CD8-positive, alpha-beta memory T cell (primary cell): ENCODE measurements around the gene GGT6. TPM values are rescaled to one million over a fixed set of nuclear protein-coding genes. Genes with fewer than 3 reads are reported as not detected.

Source experiments
- CTCF ChIA-PET: fragments of 350-600 bp; sonication (Branson Sonifier 250); formaldehyde crosslinking; loops from one replicate; lab custom pipeline; 2021; ENCODE audit warnings: antibody characterized with exemption; lab: Charles Lee
- POLR2A ChIA-PET: fragments of 350-600 bp; sonication (Branson Sonifier 250); formaldehyde crosslinking; loops from one replicate; lab custom pipeline; 2021; ENCODE audit warnings: antibody characterized with exemption; lab: Charles Lee
- DNase-seq, 5 donors: peaks; one replicate each; pipeline versions ENCODE4 v3.0.0 to v3.0.0-alpha.2; 2020 to 2022; ENCODE audit warnings: mixed read lengths in 1 of 5
- H3K27ac ChIP-seq: one replicate; pipeline ENCODE4 v1.7.0; 2013; ENCODE audit warnings: low read depth, mild to moderate bottlenecking, low read length, moderate library complexity
- H3K27me3 ChIP-seq: 2 replicates; pipeline ENCODE4 v1.7.0; 2013; ENCODE audit warnings: low read length, mild to moderate bottlenecking; ENCODE audit not compliant: insufficient read depth, poor library complexity, severe bottlenecking
- H3K36me3 ChIP-seq: 2 replicates; pipeline ENCODE4 v1.7.0; 2013; ENCODE audit warnings: mild to moderate bottlenecking, low read length, moderate library complexity; ENCODE audit not compliant: insufficient read depth
- H3K4me1 ChIP-seq: 2 replicates; pipeline ENCODE4 v1.7.0; 2013; ENCODE audit warnings: mild to moderate bottlenecking, low read length, moderate library complexity; ENCODE audit not compliant: insufficient read depth
- H3K4me3 ChIP-seq: 2 replicates; pipeline ENCODE4 v1.7.0; 2013; ENCODE audit warnings: mild to moderate bottlenecking, low read length
- H3K9me3 ChIP-seq: 2 replicates; pipeline ENCODE4 v1.7.0; 2013; ENCODE audit warnings: mild to moderate bottlenecking, low read length
- H3K27ac Mint-ChIP-seq, 8 donors: one replicate each; pipeline ENCODE4 v1.8.0; 2020 to 2021; ENCODE audit warnings: mixed read lengths in 8 of 8, mild to moderate bottlenecking in 6 of 8, inconsistent platforms in 3 of 8, moderate library complexity in 3 of 8
- H3K27me3 Mint-ChIP-seq, 2 donors: one replicate each; pipeline ENCODE4 v1.8.0; 2020 to 2021; ENCODE audit warnings: mixed read lengths in 2 of 2, mild to moderate bottlenecking in 1 of 2, moderate library complexity in 1 of 2
- H3K36me3 Mint-ChIP-seq, 3 donors: one replicate each; pipeline ENCODE4 v1.8.0; 2020 to 2021; ENCODE audit warnings: mixed read lengths in 3 of 3, inconsistent platforms in 1 of 3, mild to moderate bottlenecking in 1 of 3
- H3K4me1 Mint-ChIP-seq, 3 donors: one replicate each; pipeline ENCODE4 v1.8.0; 2020 to 2021; ENCODE audit warnings: mixed read lengths in 3 of 3, inconsistent platforms in 1 of 3, mild to moderate bottlenecking in 1 of 3
- H3K4me3 Mint-ChIP-seq, 7 donors: one replicate each; pipeline ENCODE4 v1.8.0; 2020 to 2021; ENCODE audit warnings: mixed read lengths in 7 of 7, mild to moderate bottlenecking in 6 of 7, moderate library complexity in 4 of 7, inconsistent platforms in 2 of 7
- H3K9me3 Mint-ChIP-seq, 5 donors: one replicate each; pipeline ENCODE4 v1.8.0; 2020 to 2022; ENCODE audit warnings: mixed read lengths in 5 of 5, mild to moderate bottlenecking in 3 of 5, moderate library complexity in 2 of 5, inconsistent platforms in 1 of 5
- polyA plus RNA-seq: library from polyadenylated mRNA; unstranded; fragments of 300-500 nt; fragmentation: Illumina TruSeq; gene quantifications from one replicate; pipeline ENCODE4 v1.2.3, GENCODE V29; 2021
- total RNA-seq, 2 experiments: library from RNA; stranded (reverse); gene quantifications; one replicate each; pipeline ENCODE4 v1.2.3, GENCODE V29; 2021

Gene GGT6
- total and polyA plus RNA-seq, 3 experiments from 2014 or later: not detected

DNA sequence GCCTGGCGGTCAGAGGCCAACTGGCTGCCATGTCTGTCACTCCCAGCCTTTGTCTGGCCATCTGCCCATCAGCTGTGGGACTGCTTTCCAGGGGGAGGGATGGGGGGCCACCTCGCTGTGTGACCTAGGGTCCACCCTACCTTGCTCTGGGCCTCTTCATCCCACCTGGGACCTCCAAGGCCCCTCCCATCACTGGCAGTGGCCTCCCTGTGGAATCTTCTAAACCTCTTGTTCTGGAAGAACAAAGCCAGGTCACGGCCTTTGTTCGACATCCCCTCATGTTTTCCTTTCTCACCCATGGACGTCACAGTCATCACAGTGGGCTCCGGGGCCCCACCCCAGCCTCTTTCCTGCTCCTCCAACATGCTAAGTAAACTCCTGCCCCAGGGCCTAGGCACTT lies 37.7 kb downstream of the GGT6 start:
- Histone ChIP-seq H3K4me1 (no peaks in the 10 kb centered on the region), H3K27ac (no peak overlapping the region), H3K27me3 (no peaks in the 10 kb centered on the region), H3K9me3 (no peaks in the 10 kb centered on the region), H3K36me3 (no peaks in the 10 kb centered on the region), H3K4me3 (no peak overlapping the region)
- Mint-ChIP-seq H3K27me3 (no peaks in the 10 kb centered on the region), H3K9me3 (no peaks in the 10 kb centered on the region), H3K4me3 (no peak overlapping the region), H3K36me3 (peaks cover 0 to 1% (median 0%) of the 10 kb centered on the region in 3 donors), H3K27ac (peak overlapping the region in 1 of 8 donors; percentile 60), H3K4me1 (no peaks in the 10 kb centered on the region)
- no peak for DNase-seq
- ChIA-PET POLR2A (no interaction called here), CTCF (no interaction called here)

DNA sequence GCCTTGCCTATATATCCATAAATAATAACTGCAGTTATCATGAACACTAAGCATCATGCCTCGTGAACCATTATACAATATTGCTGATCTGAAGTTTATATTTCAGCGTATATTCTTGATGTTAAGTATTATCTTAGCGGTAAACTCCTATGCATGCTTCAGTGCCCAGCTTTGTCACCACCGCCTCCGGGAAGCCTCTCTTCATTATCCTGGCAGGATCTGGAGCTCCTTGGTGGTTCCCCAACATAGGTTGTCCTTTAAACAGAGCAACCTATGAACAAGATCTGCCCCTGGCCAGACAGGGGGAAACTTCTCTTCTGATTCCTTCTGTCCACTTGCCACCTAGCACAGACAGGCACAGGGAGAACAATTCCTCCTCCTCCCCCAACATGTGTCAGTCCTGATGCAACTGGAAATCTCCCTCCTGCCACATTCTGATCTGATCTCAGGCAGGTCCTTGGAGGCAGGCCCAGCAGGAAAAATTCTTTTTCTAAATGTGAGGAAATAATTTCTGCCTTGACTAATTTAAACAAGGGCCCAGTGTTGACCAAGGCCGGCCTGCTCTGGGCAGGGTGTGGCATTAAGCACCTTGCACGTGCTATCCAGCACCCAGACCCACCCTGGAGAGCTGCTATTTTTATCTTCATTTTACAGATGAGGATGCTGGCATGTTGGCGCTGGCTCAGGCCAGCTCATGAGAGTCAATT lies 39.3 kb downstream of the GGT6 start:
- no peaks in the 10 kb centered on the region for H3K4me1 ChIP-seq
- no peak for DNase-seq
- CTCF ChIA-PET: no interaction called here
- POLR2A ChIA-PET: no interaction called here
- H3K36me3 ChIP-seq: no peaks in the 10 kb centered on the region
- no peaks in the 10 kb centered on the region for H3K9me3 ChIP-seq
- H3K9me3 Mint-ChIP-seq: no peaks in the 10 kb centered on the region
- no peak overlapping the region for H3K4me3 Mint-ChIP-seq
- no peaks in the 10 kb centered on the region for H3K27me3 ChIP-seq
- H3K27me3 Mint-ChIP-seq: peaks cover 0 to under 1% of the 10 kb centered on the region in 2 donors
- H3K27ac Mint-ChIP-seq: no peak overlapping the region
- no peak overlapping the region for H3K27ac ChIP-seq
- peaks cover 0 to 1% (median 0%) of the 10 kb centered on the region in 3 donors for H3K36me3 Mint-ChIP-seq
- no peak overlapping the region for H3K4me3 ChIP-seq
- H3K4me1 Mint-ChIP-seq: no peaks in the 10 kb centered on the region

DNA sequence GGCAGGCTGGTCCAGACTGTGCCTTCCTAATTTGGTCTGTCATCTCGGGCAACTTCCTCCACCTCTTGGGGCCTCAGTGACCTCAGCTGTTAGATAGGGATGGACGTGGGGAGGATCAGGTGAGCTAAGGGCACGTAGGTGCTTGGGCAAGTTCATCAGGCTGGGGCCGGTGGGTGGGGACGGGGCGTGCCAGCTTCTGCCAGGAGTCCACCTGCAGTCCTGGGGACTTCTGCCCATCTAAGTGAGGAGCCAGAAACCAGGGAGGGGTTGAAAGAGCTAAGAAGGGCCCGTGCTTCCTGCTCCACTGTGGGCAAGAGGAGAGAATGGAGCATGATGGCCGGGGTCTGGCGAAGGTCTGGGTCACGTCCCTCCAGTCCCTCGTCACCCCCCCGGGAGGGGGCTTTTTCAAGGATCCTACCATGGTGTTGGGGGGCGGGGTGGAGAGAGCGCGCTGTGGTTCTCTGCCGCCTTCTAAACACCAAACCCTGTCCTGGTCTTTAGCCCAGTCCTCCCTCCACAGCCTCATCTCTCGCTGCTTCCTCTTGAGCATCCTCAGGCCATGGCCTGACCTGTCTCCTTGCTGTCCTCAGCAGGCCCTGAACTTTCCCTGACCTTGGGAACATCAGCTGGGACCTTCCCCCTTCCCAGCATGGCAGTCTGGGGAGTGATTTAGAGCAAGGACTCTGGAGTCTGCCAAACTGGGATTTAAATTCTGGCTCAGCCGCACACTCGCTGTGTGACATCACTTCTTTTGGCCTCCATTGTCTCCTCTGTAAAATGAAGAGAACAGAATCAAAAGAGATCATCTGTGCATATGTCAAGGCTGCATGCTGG lies 40.1 kb downstream of the GGT6 start:
- ChIA-PET CTCF (interaction anchor here (0.7 to 1.0 kb wide), 2 partner anchors 11 to 46 kb away, joined by 3 read pairs; no protein-coding TSS in a partner anchor), POLR2A (no interaction called here)
- no peak overlapping the region for H3K27ac ChIP-seq
- H3K9me3 ChIP-seq: no peaks in the 10 kb centered on the region
- no peaks in the 10 kb centered on the region for H3K4me1 ChIP-seq
- H3K9me3 Mint-ChIP-seq: no peaks in the 10 kb centered on the region
- H3K36me3 ChIP-seq: no peaks in the 10 kb centered on the region
- H3K4me1 Mint-ChIP-seq: no peaks in the 10 kb centered on the region
- DNase-seq: no peak
- H3K27me3 Mint-ChIP-seq: peaks cover 0 to 2% of the 10 kb centered on the region in 2 donors
- no peak overlapping the region for H3K27ac Mint-ChIP-seq
- H3K27me3 ChIP-seq: no peaks in the 10 kb centered on the region
- H3K36me3 Mint-ChIP-seq: peaks cover 0 to 1% (median 0%) of the 10 kb centered on the region in 3 donors
- no peak overlapping the region for H3K4me3 Mint-ChIP-seq
- H3K4me3 ChIP-seq: no peak overlapping the region

DNA sequence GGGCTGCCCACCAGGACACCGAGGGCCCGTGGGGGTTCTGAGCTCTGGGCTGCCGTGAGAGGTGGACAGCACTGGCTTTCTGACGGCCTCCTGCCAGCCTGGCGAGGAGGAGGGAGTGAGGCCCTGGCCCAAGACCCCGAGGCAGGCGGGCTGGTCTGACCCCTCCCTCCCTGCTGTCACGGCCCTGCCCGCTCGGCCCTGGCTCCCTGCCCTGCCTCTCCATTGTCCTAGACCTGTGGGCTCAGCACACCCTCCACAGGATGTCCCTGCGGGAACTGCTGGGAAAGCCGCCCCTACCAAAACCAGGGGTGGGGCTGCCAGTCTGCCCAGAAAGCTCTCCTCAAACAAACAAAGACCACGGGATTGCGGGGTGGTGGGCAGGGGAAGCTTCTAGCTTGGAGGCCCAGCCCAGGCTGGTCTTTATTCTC lies 41.0 kb downstream of the GGT6 start:
- no peak overlapping the region for H3K4me3 ChIP-seq
- no peak overlapping the region for H3K27ac Mint-ChIP-seq
- no peaks in the 10 kb centered on the region for H3K9me3 ChIP-seq
- peak overlapping the region in 1 of 7 donors; percentile 74 for H3K4me3 Mint-ChIP-seq
- ChIA-PET CTCF (interaction anchor here (0.7 to 1.0 kb wide), 2 partner anchors 10 to 47 kb away, joined by 3 read pairs; no protein-coding TSS in a partner anchor), POLR2A (no interaction called here)
- H3K4me1 ChIP-seq: no peaks in the 10 kb centered on the region
- H3K9me3 Mint-ChIP-seq: no peaks in the 10 kb centered on the region
- no peaks in the 10 kb centered on the region for H3K36me3 ChIP-seq
- H3K36me3 Mint-ChIP-seq: peaks cover 0 to 1% (median 0%) of the 10 kb centered on the region in 3 donors
- H3K27me3 ChIP-seq: no peaks in the 10 kb centered on the region
- peaks cover 0 to 2% of the 10 kb centered on the region in 2 donors for H3K27me3 Mint-ChIP-seq
- no peaks in the 10 kb centered on the region for H3K4me1 Mint-ChIP-seq
- no peak overlapping the region for H3K27ac ChIP-seq
- DNase-seq: no peak

DNA sequence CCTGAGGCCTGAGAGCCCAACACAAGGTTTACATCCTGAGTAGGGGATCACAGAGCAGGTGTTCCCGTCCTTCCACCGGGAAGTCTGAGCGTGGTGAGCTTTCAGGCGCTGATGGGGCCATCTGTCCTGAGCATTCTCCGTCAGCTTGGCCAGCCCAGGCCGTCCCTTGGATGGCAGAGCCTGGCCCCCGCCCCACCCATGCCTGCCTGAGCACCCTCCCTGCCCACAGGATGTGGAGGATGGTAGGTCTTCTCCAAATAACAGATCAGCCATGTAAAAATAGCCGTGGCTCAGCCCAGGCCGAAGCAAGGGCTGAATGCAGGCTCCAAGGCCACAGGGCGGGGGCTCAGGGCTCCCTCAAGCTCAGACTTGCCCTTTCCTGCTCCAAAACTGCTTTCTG lies 41.5 kb downstream of the GGT6 start:
- Mint-ChIP-seq H3K27ac (no peak overlapping the region), H3K27me3 (peaks cover 0 to 2% of the 10 kb centered on the region in 2 donors), H3K36me3 (peaks cover 0 to 1% (median 0%) of the 10 kb centered on the region in 3 donors), H3K4me3 (no peak overlapping the region), H3K9me3 (no peaks in the 10 kb centered on the region), H3K4me1 (no peaks in the 10 kb centered on the region)
- ChIA-PET POLR2A (no interaction called here), CTCF (no interaction called here)
- Histone ChIP-seq H3K4me1 (no peaks in the 10 kb centered on the region), H3K9me3 (no peaks in the 10 kb centered on the region), H3K27me3 (no peaks in the 10 kb centered on the region), H3K27ac (no peak overlapping the region), H3K36me3 (no peaks in the 10 kb centered on the region), H3K4me3 (no peak overlapping the region)
- no peak for DNase-seq

DNA sequence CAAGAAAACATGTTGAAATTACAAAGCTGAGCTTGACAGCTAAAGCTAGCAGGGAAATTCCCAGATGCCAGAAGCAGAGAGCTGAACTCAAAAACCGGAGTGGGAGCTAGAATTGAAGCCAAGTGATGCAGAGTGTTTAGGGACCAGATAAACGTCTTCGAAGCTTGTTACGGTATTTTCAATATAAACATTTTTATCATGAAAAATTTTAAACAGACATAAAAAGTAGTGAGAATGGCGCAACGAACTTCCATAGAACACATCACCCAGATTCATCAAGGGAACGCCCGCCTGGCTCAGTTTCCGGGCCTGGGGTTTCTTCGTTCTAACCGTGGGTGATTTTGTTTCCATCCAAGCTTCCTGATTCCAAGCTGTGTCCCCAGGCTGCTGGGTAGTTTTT lies 43.6 kb downstream of the GGT6 start:
- no peaks in the 10 kb centered on the region for H3K27me3 ChIP-seq
- Mint-ChIP-seq H3K4me3 (no peak overlapping the region), H3K4me1 (no peaks in the 10 kb centered on the region), H3K27me3 (peaks cover 0 to 2% of the 10 kb centered on the region in 2 donors), H3K9me3 (no peaks in the 10 kb centered on the region), H3K27ac (no peak overlapping the region), H3K36me3 (peaks cover 0 to 1% (median 0%) of the 10 kb centered on the region in 3 donors)
- no peak overlapping the region for H3K4me3 ChIP-seq
- no peaks in the 10 kb centered on the region for H3K4me1 ChIP-seq
- ChIA-PET CTCF (no interaction called here), POLR2A (interaction anchor here (0.9 kb wide), 1 partner anchor 17 kb away, joined by 7 read pairs; no protein-coding TSS in a partner anchor)
- H3K36me3 ChIP-seq: no peaks in the 10 kb centered on the region
- no peaks in the 10 kb centered on the region for H3K9me3 ChIP-seq
- no peak overlapping the region for H3K27ac ChIP-seq
- DNase-seq: no peak

DNA sequence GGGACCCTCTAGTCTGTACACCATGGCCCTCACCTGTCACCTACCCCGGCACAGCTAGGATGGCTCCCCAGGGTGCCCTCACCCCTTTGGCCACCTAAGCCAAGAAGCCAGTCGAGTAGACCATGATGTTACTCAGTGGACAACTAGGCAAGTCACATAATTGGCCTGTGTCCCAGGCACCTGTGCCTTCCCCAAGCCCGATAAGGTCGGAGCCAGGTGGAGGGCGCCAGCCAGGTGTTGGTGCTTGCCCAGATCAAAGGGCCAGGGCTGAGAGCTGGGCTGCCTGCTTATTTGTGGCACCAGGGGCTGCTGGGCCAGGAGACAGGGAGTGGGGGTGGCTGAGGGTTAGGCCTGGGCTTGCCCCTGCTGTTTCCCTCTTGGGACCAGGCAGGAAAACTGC lies 44.9 kb downstream of the GGT6 start:
- Histone ChIP-seq H3K27ac (no peak overlapping the region), H3K4me3 (no peak overlapping the region), H3K9me3 (no peaks in the 10 kb centered on the region), H3K36me3 (no peaks in the 10 kb centered on the region), H3K27me3 (no peaks in the 10 kb centered on the region), H3K4me1 (no peaks in the 10 kb centered on the region)
- ChIA-PET POLR2A (no interaction called here), CTCF (no interaction called here)
- no peak overlapping the region for H3K27ac Mint-ChIP-seq
- H3K36me3 Mint-ChIP-seq: peaks cover 0 to 1% (median 0%) of the 10 kb centered on the region in 3 donors
- peaks cover 0 to 2% of the 10 kb centered on the region in 2 donors for H3K27me3 Mint-ChIP-seq
- no peaks in the 10 kb centered on the region for H3K9me3 Mint-ChIP-seq
- DNase-seq: no peak
- peaks cover 0 to 5% (median 1%) of the 10 kb centered on the region in 3 donors for H3K4me1 Mint-ChIP-seq
- no peak overlapping the region for H3K4me3 Mint-ChIP-seq

DNA sequence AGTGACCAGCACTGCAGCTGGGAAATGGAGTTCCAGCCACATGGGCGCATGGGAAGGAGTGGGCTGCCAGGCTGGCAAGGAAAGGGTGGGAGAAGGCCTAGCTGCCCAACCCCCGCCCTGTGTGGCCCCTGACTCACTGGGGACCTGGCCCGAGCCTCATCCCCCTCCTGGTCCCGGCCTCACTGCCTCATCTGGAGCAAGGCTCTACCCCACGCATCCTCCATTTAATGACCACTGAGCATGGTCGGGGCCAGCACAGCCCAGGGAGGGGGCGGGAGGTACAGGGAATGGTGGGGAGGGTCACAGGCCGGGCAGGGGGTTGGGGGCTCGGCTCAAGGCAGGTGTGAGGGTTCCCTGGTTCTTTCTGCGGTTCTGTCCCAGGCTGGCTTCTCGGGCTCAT lies 45.6 kb downstream of the GGT6 start:
- no peak overlapping the region for H3K27ac ChIP-seq
- H3K4me3 ChIP-seq: no peak overlapping the region
- H3K4me1 Mint-ChIP-seq: peaks cover under 1 to 9% (median 2%) of the 10 kb centered on the region in 3 donors
- H3K27ac Mint-ChIP-seq: no peak overlapping the region
- H3K9me3 Mint-ChIP-seq: no peaks in the 10 kb centered on the region
- H3K27me3 ChIP-seq: no peaks in the 10 kb centered on the region
- H3K9me3 ChIP-seq: no peaks in the 10 kb centered on the region
- H3K4me3 Mint-ChIP-seq: no peak overlapping the region
- no peak for DNase-seq
- peaks cover 0 to 2% of the 10 kb centered on the region in 2 donors for H3K27me3 Mint-ChIP-seq
- POLR2A ChIA-PET: no interaction called here
- CTCF ChIA-PET: no interaction called here
- H3K36me3 Mint-ChIP-seq: peaks cover 0 to 1% (median 0%) of the 10 kb centered on the region in 3 donors
- H3K4me1 ChIP-seq: no peaks in the 10 kb centered on the region
- no peaks in the 10 kb centered on the region for H3K36me3 ChIP-seq
